Activated CD8-positive, alpha-beta memory T cell treated with anti-CD3 and anti-CD28 coated beads, Interleukin-2, amount 50 U/mL, for 24 hours (primary cell): ENCODE data around the gene TMEM269.
A peak's percentile ranks its signal among the peaks of the same experiment; 100 is the strongest.

Experiments used
- DNase-seq: peaks from one replicate; pipeline ENCODE4 v3.0.0-alpha.2; 2020; ENCODE audit errors: extremely low read depth

TMEM269 gene

DNA sequence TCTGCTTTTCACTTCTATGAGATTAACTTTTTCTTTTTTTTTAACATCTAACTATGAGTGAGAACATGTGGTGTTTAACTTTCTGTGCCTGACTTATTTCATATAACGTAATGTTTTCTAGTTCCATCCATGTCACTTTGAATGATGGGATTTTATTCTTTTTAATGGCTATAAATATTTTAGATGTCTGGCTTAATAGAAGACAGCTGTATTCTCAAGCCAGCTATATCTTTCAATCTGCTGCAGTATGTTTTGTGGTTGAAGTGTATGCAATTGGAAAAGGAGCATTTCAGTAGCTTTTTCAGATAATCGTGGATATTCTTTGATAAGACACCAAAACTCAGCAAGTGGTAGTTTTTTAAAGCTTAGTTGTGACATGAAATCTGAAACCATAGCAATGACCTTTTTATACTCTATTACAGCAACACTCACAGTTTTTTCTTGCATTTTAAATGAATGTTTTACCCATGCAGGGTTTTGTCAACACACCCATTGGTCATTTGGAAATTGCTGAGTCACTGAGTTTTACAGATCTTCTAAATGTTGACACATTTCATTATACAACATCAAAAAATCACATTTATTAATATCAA, 38.1 kb downstream of the TMEM269 start:
- DNase-seq, result no peak

DNA sequence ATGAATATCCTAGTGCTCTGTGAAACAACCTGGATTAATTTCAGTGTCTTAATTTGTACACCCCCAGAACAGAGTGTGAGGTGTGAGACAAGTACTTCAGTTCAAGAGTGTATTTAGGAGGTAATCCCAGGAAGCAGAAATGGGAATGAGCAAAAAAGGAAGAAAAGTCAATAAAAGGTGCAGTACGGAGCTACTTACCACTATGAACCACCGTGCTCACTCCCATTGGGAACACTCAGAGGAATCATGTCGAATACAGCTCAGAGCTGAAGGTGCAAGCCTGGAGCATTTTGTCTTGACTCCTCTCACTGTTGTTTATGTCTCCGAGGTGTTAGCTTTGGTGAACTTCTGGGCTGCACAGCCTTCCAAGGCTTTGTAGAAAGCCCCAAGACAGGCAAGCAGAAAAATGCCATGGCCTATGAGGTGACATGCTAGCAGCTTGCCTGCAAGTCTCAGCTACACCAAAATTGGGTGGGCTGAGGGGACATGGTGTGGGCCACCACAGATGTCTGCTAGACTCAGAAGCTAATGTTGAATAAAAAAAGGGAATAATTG, 39.8 kb downstream of the TMEM269 start:
- no peak for DNase-seq

DNA sequence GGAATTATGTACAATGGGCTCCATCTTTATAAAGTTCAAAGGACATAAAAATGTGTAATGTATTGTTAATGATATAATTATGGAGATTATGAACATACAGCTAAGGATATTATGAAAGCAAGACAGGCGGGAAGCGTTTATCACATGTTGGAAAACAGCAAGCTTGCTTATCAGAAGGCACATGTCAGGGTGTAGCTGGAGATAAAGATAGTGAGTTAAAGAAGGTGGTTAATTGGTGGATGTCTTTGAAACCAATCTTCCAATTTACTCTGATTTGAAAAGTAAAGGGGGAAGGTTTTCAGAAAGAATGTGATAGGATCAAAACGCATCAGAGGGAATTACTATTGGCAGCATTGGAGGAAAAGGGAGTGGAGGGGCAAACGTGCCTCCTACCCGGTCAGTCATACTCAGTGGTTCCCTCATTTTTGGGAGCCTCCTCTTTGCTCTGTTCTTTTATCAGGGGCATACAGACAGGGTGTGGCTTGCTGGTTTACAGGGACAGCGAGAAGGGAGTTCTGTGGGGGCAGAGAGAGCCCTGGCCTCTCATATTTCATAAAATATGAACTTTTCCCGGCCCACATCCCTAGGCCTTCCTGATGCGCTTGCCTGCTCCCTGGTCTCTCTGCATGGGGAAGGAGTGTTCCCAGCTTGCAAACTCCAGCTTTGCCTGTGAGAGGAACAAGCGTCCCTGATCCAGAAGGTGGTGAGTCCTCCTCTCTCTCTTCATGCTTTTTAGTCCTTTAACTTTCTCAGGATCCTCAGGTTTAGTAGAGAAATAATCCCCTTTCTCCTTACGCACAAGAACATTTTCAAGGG, 40.5 kb downstream of the TMEM269 start:
- DNase-seq, result no peak

DNA sequence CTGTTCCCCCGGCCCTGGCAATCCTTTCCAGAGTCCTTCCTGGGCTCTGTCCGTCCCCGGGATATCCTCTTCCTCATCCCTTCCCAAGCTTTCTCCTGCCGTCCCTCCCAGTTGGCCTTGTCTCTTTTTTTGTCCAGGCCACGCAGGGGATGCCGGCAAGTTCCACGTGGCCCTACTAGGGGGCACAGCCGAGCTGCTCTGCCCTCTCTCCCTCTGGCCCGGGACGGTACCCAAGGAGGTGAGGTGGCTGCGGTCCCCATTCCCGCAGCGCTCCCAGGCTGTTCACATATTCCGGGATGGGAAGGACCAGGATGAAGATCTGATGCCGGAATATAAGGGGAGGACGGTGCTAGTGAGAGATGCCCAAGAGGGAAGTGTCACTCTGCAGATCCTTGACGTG, 45.8 kb downstream of the TMEM269 start:
- no peak for DNase-seq

- no peak for DNase-seq
These were observed 46.5 kb downstream of the TMEM269 start for GRCh38 chr1:42831273-42831672.

DNA sequence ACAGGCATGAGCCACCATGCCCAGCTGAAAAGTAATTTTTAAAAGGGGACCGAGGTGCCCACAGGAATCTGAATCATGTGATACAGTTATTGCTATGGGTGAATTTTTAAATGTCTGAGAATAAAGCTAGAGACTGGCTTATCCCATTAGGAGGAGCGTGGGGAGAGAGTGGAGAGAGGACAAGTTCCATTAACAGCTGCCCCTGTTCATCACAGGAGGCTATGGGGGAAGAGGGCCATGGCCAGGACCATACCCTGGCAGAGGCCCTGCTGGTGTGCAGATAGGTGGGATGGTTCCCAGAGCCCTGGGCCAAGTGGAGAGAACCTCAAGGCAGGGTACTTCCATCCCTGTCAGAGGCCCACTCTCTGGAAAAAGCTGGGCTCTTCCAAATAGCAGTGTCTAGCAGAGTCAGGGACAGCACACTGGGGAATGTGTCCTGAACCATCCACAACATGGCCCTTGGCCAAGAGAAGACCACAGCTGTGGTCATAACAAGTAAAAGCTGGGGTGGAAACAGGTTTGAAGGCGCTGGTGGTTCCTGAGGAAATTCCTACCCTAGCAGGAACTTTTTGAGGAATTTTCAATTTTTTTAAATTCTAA, 48.0 kb downstream of the TMEM269 start:
- no peak for DNase-seq

GRCh38 chr1:42833981-42834380, 49.2 kb downstream of the TMEM269 start:
- no peak for DNase-seq

DNA sequence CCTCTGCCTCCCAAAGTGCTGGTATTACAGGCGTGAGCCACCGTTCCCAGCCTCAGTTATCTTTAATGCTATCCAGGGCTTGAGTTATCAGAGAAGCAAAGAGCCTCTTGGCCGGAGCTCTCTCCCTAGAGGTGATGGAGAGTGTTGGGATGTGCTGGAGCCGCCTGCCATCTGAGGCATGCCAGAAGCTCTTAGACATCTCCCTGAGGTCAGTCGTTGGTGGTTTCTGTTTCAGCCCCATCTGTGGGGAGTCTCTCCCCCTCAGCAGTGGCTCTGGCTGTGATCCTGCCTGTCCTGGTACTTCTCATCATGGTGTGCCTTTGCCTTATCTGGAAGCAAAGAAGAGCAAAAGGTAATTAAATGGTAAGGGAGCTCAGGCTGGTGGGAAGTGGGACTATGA, 50.0 kb downstream of the TMEM269 start:
- DNase-seq, result no peak

DNA sequence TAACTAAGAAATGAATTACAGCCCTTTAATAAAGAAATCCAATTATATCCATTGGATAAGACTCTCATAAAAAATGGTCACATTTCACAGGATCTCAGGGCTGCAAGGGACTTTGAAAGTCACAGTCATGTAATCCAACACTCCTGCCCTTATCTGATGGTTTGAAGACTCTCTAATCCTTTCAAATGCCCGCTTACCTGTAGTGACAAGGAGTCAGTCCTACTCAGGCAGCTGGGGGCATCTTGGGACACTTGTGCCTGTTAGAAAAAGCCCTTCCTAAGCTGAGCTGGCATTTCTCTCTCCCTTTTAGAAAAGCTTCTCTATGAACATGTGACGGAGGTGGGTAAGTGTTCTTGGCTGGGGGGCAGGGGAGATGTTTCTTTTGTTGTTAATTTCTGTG, 50.6 kb downstream of the TMEM269 start:
- DNase-seq, result no peak

DNA sequence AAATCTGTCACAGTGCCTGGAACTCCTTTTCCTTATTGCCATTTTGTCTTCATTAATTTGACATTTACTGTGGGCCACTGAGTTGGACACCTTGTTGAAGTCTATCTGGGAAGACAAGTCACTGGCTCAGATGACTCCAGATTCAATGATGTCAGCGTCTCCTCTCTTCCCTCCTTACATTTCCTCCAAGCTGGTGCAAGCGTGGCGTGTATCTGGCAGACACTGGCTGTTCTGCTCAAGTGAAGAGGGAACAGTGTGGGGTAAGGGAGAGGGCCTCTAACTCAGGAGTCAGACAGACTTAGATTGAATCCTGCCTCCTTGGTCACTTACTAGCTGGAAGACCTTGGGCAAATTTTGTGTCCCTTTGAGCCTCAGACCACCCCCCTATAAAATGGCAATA, 52.9 kb downstream of the TMEM269 start:
- DNase-seq, result no peak

GRCh38 chr1:42838482-42839190, 53.8 kb downstream of the TMEM269 start:
- no peak for DNase-seq

DNA sequence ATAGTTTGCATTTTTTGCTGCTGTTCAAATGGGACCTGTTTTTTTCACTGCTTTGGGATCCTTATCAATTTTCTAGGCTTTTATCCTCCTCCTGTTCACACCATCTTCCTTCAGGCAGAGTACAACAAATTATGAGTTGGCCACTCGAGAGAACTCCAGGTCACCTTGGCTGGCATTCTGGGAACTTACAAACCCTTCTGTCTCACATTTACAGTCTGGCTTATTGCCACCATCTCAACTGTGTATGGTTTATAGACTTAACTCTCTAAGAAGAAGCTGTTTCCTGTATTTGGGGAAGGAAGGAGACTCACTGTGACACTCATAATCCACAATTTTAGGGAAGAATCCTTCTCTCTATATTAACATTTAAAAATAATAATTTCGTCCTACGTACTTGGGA, 56.2 kb downstream of the TMEM269 start:
- DNase-seq, result no peak

- DNase-seq, result no peak
These were observed 56.8 kb downstream of the TMEM269 start for GRCh38 chr1:42841440-42842147.

DNA sequence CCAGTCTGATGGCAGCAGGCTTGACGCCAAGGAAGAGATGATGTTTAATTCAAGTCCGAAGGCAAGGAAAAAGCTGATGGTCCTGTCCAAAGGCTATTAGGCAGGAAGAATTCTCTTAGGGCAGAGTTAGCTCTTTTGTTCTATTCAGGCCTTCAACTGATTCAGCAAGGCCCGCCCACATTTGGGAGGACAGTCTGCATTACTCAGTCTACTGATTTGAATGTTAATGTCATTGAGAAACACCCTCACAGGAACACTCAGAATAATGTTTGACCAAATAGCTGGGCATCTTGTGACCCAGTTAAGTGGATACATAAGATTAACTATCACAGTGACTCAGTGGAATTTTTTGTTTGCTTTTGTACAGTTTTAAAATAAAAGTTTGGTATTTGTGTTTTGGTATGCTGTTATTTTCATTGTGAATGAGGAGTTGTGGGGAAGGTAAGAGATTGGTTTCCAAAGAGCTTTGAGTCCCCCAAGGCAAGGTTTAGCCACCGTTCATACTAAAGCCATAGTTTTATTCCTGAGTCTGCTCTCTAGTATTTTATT, 59.9 kb downstream of the TMEM269 start:
- no peak for DNase-seq

DNA sequence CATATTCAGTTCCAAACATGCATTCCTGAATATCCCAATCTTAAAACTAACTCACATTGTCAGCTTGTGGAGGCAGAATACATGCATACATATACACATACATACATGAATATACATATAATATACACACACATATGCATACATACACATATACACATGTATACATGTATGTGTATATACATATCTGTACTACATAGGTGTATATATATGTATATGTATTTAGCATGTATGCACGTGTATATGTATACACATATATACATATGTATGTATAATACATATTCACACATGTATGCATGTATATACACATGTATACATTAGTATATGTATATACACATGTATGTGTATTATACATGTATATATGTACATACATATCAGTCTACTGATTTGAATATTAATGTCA, 60.4 kb downstream of the TMEM269 start:
- no peak for DNase-seq

DNA sequence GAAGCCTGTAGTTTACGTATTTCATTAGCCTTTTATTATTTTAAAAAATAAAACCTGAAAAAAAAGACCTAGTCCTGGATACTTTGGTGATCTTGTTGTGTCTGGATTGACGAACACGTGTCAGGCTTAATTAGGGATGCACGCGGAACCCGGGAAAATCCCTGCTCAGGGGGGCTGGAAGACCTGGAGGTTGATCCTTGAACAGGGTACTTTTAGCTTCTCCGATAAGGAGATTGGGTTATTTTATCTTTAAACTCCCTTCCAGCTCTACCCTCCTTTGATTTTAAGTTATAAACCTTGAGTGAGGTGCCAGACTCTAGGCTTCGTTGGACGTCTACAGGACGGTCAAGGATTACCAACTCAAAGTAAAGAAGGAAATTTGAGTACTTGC, 61.1 kb downstream of the TMEM269 start:
- no peak for DNase-seq

- DNase-seq, result peak; percentile 74
These were observed 61.7 kb downstream of the TMEM269 start, which contains the start of gene ZNF691 for GRCh38 chr1:42846257-42847110. ZNF691 (plus strand) TSS chr1:42846613; CDS start chr1:42849659, 3,046 bp downstream.

- no peak for DNase-seq
These were observed 62.4 kb downstream of the TMEM269 start for GRCh38 chr1:42847111-42847595.

DNA sequence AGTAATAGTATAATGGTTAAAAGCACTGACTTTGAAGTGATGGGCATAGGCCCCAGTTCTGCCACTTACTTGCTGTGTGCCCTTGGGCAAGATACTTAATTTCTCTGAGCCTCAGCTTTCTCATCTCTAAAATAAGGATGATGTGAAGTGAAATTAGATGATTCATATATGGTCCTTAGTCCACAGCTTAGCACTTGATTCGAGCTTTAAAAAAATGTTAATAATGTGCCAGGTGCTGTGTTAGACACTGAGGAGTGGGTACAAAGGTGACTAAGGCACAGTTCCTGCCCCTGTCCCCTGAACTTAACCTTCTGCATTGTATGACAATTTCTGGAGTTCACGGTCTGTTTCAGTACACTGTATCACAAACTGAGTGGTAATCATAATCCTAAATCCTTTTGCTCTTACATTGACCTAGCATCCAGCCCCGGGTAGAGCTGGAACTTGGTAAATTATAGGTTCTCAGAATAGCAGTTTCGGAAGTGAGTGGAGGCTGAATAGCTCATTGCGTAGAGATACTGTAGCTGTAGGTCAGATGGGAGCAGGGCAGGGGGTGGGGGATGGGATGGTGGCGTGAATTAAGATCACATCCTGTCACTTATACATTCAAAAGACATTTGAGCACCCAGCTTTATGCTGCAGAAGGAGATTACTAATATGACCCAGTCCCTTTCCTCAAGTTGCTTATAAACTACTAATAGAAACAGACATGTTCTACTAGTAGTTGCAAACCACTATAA, 63.1 kb downstream of the TMEM269 start:
- DNase-seq, result no peak
